ENCODE measurements around the gene TMEM270.
"Not testable (repeated sequence)": the region's sequence is repeated elsewhere in the genome, so short reads cannot be mapped to it uniquely, and the experiment has no call there.

Gene TMEM270

GRCh38 chr7:73832806-73833205 is 28.2 kb upstream of the TMEM270 start:
- no peak for DNase-seq

DNA sequence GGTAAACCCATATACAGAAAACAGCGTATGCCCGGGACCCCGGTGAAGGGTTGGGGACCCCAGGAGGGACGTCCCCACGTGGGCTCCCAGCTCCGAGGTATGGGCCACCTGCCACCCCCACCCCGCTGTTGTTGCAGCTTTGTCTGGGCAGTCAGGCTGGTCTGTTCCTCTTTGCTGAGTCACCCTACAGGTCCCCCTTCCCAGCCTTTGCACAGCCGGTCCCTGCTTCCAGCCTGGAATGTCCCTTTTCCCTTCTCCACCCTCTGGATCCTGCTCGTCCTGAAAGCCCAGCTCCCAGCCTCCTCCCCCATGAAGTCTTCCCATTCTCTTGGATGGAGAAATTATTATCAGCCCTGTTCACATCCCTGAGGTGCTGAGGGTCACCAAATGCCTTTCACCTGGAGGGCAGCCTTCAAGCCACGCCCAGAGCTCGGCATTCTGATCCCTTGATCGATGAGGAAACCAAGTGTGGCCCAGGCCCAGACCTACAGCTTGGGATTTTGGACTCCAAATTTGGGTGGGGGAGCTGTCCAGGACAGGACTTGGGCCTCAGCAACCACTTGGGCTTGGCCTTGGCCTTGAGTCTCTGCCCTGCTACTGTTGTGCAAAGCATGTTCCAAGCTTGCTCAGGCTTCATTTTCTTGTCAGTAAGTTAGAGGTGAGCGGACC is 27.6 kb upstream of the TMEM270 start:
- DNase-seq: no peak

DNA sequence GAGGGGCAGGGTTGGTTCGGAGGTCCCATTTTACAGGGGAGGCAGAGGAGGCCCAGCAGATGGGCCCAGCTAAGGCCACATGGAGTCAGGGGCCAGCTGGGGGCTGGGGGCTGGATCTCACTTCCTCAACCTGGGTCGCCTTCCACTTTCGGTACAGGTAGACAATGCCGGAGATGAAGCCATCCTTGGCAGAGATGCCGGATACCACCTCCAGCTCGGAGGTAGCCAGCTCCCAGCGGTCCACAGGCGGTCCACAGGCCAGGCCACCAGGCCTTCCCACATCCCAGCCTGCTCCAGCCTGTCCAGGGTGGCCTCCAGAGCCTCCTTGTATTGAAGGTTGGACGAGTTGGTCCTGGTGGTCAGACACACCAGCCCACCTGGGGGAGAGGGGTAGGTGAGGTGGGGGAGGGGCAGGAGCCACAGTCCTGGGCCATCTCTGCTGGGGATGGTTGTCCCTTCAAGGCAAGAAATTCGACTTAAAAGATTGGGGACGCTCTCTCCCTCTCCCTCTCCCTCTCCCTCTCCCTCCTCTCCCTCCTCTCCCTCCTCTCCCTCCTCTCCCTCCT is 26.2 kb upstream of the TMEM270 start:
- no peak for DNase-seq

- DNase-seq: not testable (repeated sequence)
These were observed 23.8 kb upstream of the TMEM270 start for GRCh38 chr7:73837167-73837566.

- DNase-seq: no peak
These were observed 22.3 kb upstream of the TMEM270 start for GRCh38 chr7:73838642-73839041.

DNA sequence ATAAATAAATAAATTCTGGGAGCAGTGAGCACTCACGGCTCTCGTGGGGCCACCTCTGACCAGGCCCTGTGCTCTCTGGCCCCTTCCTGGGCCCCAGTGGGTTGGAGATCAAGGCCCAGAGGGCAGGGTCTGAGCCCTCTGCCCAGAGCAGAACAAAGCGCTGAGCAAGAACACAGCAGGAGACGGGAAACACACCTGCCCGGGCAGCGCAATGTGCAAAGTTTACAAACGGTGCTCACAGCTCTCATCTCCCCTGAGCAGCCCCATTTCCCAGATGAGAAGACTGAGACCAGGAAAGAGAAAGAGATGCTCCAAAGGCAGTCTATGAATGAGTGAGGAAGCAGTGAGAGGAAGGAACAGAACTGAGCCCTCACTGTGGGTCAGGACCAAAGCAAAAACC is 21.7 kb upstream of the TMEM270 start:
- no peak for DNase-seq

DNA sequence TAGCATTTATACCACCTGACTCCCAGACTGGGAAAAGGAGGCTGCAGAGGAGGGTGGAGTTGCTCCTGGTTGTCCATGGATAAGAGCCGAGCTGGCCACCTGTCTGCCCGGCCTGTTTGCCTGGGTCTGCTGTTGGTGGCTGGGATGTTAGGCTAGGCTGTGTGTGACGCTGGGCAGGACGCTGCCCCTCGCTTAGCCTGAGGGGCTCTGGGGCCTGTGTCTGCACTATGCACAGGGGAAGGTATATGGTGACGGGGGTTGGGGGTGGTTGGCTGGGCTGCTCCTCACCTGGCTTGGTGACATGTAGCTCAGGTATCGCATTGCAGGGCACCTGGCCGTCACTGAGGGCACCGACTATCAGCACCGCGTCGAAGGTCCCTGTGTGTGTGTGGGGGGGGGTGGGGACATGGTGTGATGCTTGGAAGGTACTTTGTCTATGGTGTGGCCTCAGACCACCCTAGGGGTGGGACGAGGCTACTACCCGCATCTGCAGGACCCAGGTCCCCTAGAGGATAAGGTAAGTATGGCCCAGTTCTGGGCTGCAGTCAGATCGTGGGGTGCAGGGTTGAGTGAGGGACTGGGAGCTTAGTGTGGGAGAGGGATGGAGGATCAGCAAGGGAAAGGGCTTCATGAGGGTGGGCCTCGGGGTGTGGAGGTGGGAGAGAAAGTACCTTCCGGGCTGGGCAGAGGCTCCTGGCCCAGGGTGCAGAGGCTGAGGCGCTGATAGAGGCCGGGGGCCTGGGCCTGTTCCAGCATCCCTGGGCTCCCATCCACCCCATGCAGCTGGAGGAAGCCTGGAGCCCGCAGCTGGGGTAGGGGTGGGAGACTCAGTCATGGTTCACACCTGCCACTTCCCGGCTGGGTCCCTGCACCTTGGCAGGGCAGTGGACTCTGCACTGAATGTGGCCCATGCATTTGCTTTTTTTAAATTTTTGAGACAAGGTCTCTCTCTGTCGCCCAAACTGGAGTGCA is 20.9 kb upstream of the TMEM270 start:
- no peak for DNase-seq

- DNase-seq: no peak
These were observed 20.1 kb upstream of the TMEM270 start for GRCh38 chr7:73840715-73841379.

GRCh38 chr7:73841689-73842066 is 19.3 kb upstream of the TMEM270 start:
- DNase-seq: no peak

GRCh38 chr7:73842067-73842976 is 18.6 kb upstream of the TMEM270 start, which contains the start of gene METTL27:
METTL27 (minus strand) TSS chr7:73842516; CDS start chr7:73842140, 376 bp downstream.
- peak; percentile 92 for DNase-seq

DNA sequence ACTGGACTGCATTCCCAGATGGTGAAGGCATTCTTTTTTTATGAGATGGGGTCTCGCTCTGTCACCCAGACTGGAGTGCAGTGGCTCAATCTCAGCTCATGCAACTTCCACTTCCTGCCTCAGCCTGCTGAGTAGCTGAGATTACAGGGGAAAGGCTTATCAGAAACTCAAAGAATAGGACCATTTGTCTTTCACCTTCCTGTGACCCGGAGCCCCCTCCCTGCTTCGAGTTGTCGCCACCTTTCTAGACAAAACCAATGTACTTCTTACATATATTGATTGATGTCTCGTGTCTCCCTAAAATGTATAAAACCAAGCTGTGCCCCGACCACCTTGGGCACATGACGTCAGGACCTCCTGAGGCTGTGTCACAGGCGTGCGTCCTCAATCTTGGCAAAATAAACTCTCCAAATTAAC is 16.8 kb upstream of the TMEM270 start:
- DNase-seq: no peak

- DNase-seq: no peak
These were observed 16.0 kb upstream of the TMEM270 start for GRCh38 chr7:73844848-73845460.

- DNase-seq: not testable (repeated sequence)
These were observed 15.2 kb upstream of the TMEM270 start for GRCh38 chr7:73845701-73846195.

DNA sequence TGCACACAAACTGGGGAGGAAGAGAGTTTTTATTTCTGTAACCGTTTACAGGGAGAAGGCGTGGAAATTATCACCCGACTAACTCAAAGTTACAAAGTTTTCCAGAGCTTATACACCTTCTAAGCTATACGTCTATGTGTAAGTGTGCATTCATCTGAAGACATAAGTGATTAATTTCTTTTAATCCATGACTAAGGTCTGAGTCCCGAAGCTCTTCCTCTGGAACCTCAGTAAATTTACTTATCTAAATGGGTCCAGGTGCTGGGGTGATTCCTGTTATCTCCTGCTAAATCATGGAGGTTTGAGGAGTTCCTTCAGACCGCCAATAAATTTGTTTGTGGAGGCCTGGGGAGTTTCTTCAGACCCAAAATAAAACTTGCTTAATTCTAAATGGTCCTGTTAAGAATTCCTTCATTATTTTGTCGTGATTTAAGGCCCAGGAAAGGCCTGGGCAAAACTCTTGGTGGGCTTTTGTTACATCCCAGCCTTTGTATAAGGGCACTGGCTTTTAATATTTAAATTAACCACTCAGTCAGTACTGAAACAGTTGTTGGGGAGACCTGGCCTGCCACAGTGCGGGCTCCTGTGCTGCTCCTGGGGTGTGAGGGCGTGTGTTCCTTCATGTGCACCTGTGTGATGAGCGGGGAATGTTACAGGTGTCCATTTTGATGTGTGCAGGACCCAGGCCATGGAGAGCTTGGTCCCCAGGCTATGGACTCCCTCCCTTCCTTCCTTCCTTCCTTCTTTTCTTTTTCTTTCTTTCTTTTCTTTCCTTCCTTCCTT is 12.8 kb upstream of the TMEM270 start:
- DNase-seq: no peak

DNA sequence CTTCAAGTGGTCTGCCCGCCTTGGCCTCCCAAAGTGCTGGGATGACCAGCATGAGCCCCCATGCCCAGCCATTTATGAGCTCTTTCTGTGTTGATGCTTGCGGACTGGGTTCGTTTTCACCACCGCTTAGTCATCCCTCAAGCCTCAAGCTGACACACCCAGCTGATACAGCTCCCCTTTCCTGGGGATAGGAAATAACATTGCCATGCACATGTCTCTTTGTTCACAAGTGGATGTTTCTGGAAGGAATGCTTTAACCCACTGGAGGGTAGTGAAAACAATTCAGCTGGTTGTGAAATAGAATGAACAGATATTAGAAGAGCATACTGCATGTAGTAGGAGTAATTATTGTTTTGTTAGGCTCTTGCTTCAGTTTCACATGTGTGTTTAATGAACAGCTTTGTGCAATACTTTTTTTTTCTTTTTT is 10.2 kb upstream of the TMEM270 start:
- no peak for DNase-seq

DNA sequence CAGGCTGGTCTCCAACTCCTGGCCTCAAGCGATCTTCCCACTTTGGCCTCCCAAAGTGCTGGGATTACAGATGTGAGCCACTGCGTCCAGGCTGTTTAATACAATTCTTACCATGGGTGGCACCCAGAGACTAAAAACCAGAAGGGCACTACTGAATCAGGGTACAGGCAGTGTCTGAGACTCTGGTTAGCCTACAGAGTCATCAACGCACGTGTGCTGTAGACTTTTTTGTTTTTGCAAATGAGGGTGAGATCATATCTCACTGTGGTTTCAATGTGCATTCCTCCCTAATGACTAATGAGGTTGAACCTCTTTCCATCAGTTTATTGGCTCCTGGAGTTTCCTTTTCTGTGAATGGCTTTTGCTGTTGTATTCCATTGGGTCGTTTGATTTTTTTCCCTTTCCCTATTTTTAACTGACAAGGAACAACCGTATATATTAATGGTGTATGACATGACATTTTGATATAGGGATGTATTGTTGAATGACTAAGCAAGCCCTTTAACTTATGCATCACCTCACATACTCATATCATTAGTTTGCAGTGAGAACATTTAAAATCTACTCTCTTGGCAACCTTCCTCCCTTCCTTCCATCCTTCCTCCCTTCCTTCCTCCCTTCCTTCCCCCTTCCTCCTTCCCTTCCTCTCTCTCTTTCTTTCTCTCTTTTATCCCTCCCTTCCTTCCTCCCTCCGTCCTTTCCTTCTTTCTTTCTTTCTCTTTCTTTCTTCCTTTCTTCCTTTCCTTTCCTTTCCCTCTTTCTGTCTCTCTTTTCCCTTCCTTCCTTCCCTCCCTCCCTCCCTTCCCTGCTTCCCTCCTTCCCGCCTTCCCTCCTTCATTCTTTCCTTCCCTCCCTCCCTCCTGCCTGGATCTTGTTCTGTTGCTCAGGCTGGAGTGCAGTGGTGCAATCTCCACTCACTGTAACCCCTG is 9.3 kb upstream of the TMEM270 start:
- peak; percentile 20 for DNase-seq

DNA sequence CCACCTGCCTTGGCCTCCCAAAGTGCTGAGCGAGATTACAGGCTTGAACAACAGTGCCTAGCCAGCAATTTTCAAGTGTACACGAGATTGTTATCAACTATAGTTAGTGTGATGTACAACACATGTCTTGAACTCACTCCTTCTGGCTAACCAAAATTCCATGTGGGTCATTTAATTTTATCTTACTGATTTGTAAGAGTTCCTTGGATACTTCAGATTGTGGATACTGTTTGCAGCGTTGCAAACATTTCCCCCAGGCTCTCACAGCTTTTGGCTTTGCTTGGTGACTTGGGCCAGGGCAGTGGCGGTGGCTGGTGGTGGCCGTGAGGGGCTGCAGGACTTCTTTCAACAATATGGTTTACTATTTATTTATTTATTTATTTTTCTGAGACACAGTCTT is 8.5 kb upstream of the TMEM270 start:
- DNase-seq: no peak

DNA sequence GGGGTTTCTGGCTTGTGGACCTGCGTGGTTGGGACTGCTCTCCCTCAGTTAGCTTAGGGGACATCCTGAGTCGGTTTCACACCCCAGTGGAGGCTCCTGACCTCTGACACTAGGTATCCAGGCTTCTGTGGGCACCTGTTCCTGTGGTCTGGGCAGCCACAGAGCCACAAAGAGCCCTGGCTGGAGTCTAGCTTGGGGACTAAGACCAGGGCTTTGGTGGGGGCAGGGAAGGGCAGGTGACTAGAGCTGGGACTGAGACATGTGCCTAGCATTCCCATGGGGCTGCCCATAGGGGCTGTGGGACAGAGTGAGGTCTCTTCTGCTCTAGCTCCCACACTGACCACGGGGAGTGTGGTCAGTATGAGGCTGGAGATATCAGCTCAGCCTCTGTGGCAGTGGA is 4.0 kb upstream of the TMEM270 start:
- no peak for DNase-seq

GRCh38 chr7:73858807-73859206 is 2.2 kb upstream of the TMEM270 start:
- DNase-seq: no peak
